Renal pelvis (tissue), 4 donors: ENCODE measurements around the gene C1orf122. TPM values are rescaled to one million over a fixed set of nuclear protein-coding genes. Genes with fewer than 3 reads are reported as not detected.

ENCODE experiments used
- DNase-seq: peaks from one replicate; pipeline ENCODE4 v3.0.0-alpha.2; 2013
- polyA plus RNA-seq, 3 donors: library from polyadenylated mRNA; unstranded; fragments of 120-200 nt; gene quantifications; one replicate each; pipeline ENCODE4 v1.2.1, GENCODE V29; 2013; ENCODE audit not compliant: insufficient read length in 3 of 3

The C1orf122 gene
- polyA plus RNA-seq, 3 donors, result 29.5 to 37.1 (median 36.7) TPM

DNA sequence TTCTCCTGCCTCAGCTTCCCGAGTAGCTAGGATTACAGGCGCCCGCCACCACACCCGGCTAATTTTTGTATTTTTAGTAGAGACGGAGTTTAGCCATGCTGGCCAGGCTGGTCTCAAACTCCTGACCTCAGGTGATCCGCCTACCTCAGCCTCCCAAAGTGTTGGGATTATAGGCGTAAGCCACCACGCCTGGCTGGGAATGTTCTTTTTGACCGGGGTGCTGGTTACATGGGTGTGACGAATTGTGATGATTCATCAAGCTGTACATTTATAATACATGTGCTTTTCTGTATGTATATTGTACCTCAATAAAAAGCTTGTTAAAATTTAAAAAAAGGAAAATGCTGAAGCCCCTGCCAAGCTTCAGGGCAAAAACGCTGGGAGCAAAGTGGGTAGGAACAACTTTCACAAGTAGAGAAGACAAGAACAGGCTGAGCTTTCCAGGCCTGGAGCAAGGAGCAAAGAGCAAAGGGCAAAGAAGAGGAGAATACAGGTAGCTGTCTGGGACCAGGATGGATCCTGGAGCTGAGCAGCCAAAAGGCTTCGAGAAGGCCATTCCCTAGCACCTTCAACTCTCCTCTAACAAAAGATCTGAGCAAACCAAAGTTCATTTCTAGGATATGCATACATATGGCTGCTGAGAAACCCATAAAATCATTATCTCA, 21.0 kb downstream of the C1orf122 start:
- no peak for DNase-seq

DNA sequence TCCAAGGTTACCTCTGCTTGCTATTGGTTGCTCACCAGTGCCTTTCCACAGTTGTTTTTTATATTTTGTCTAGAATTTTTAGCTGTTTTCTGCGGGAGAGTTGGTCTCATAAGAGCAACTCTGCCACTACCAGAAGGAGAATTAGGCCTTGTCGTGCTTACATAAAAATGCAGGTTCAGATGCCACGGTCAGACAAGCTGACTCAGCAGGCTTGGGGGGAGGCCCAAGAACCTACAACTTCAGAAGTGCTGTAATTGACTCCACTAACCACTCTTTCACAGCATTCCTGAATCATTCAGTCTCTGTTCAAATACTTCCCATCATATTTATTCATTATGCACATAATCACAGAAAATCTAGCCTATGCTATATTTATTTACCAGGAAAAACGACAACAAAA, 23.5 kb downstream of the C1orf122 start:
- DNase-seq, result no peak

DNA sequence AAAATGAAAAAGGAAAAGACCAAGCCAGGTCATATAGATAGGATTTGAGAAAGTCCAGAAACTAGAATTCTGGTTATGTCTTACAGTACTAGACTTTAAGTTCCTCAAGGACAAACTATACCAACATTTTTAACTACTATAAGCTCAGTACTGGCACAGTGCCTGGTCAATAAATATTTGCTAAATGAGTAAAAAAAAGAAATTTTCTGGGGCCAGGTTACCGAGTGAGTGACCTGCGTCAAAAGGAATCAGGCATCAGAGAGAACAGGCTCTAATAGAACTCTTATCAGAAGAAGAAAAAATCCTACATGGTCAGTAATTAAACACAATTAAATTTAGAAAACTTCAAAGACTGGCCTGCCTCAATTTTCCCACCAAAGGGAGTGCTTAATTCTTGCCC, 24.2 kb downstream of the C1orf122 start:
- DNase-seq, result no peak

DNA sequence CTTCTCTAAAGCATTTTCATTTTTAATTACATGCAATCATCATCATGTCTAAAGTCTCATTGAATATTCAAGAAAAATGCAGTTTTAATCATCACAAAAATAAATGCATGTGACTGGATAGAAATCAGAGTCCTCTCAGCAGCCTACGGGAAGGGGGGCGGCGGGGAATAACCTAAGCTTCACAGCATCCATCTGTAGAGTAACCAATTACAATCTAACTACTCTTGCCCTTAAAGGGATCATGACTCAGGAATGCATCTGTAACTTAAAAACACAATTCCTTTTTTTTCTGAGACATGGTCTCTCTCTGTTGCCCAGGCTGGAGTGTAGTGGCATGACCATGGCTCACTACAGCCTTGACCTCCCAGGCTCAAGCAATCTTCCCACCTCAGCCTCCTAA, 29.2 kb downstream of the C1orf122 start:
- no peak for DNase-seq

DNA sequence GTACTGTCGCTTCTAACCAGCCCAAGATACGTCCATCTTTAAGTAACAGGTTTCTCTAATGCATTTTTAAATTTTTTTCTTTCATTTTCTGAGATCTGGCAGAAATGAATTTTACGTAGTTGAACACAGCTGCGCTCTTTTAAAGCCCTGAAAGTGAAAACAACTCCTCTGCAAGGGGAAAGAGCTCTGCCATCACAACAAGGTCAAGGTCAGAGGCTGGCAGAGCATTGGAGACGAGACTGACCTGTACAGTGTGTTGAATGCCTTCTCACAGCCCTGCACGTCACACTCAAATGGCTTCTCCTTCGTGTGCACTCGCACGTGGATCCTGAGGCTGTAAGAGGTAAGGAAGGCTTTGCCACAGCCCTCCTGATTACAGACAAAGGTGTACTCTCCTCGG, 32.1 kb downstream of the C1orf122 start:
- no peak for DNase-seq

DNA sequence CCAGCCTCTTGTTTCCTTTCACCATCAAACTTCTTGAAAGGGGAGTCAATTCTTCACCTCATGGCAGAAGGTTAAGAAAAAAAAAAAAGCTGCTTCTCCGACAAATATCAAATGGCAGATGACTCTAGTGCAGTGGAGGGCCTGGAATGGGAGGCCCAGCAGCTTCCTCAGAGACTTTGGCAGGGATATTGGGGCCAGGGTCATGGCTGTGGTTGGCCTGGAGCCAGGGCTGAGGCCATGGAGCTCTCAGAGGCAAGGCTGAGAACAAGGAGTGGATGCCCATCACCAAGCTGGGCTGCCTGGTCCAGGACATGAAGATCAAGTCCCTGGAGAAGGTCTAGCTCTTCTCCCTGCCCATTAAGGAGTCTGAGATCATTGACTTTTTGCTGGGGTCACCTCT, 33.1 kb downstream of the C1orf122 start:
- DNase-seq, result no peak

DNA sequence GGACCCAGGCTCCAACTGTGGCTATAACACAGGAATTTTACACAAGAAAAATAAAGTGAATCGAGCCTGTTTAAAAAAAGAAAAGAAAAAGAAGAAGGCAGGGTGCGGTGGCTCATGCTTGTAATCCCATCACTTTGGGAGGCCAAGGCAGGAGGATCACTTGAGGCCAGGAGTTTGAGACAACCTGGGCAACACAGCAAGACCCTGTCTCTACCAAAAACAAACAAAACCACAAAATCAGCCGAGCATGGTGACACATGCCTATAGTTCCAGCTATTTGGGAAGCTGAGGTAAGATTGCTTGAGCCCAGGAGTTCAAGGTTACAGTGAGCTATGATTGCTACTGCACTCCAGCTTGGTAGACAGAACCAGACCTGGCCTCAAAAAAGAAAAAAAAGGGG, 34.1 kb downstream of the C1orf122 start:
- no peak for DNase-seq

DNA sequence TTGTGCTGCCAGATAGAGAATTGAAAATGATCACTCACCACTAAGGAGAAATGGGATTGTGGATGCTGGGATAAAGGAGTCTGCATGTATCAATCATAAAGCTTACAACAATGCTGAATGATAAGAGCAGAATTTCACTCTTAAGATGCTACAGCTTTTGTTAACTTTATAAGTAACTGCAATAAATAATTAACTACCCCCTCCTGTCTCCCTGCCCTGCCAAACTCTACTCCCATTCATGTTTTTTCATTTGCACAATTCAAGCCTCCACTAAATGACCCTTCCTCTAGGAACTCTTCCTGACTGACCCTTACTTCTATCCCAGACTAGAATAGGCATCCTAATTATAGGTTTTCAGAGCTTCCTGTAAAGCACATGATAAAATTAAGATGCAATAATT, 36.9 kb downstream of the C1orf122 start:
- no peak for DNase-seq

DNA sequence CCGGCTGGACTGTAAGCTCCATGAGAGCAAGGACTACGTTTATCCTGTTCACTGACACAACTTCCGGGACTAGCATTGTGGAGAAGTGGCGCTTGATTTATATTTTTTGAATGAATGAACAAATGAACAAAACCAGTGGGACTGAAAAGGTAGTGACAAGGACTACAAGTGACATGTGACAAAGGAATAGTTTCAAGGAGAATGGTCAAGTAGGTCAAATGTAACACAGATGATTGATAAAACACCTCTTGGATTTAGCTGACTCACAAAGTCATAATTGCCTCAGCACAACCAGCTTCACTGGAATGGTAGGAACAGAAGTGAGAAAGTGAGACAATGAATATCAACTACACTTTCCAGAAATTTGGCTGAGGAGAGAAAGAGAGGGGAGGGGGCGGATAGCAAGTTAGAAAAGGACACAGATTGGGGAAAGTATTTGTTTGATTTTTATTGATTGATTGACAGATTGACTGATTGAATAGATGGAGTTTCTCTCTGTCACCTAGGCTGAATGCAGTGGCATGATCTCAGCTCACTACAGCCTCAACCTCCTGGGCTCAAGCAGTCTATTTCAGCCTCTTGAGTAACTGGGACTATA, 37.6 kb downstream of the C1orf122 start:
- DNase-seq, result no peak

DNA sequence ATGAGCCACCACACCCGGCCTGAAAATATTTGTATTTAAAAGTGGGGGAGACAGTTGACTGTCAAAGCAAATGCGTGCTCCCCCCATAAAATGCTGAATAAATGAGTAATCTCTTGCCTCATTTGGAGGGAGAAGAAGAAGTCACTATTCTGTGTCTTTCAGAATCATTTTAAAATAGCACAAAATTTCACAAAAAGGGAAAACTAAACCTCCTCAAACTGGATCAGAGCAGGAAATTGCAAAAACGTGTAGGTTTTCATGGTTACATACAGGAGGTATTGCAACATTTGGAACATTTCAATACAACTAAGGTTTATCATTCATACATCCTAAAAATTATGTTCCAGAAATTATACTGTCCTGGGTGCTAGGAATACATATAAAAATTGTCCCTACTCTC, 38.2 kb downstream of the C1orf122 start:
- no peak for DNase-seq

DNA sequence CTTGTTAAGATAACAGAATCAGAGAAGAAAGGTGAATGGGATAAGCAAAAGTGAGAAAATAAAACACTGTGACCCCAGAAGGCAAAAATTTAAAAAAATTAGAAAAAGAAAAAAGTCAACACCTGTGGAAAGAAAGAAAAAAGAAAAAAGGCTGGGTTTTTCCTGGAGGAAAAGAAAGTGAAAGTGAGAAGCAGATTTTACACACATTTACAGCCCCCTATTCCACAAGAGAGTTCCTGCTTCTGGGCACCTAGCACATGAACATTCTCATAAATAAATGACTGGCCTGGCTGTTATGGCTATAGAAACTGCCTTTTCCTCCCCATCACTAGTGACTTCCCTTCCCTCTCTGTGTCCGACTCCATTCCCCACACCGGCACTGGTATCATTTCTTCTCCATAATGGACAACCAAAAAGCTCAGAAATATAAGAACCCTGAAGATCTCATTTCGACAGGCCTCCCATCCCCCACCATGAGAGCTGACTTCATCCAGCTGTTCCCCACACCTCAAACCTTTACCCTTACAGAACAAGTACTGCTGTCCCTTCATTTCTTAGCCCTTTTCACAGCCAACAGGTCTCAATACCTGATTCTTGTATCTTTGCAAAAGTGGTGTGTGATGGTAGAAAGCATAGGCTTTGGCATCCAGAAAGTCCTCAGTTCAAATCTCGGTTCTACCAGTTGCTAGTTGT, 39.2 kb downstream of the C1orf122 start:
- DNase-seq, result no peak

DNA sequence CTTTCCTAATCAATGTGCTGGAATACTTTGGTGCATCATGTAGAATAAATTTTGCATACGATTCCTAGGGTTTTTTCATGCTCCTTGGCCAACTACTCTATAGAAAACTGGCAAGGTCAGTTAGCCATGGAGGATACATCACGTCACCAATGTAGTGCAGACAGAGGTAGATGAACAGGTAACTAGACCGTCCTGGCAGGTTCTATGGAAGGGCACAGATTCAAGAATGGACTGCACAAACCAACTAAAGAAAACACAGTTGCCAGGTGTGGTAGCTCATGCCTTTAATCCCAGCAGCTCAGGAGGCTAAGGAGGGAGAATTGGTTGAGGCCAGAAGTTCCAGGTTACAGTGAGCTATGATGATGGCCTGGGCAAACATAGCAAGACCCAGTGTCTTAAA, 41.9 kb downstream of the C1orf122 start:
- DNase-seq, result no peak

DNA sequence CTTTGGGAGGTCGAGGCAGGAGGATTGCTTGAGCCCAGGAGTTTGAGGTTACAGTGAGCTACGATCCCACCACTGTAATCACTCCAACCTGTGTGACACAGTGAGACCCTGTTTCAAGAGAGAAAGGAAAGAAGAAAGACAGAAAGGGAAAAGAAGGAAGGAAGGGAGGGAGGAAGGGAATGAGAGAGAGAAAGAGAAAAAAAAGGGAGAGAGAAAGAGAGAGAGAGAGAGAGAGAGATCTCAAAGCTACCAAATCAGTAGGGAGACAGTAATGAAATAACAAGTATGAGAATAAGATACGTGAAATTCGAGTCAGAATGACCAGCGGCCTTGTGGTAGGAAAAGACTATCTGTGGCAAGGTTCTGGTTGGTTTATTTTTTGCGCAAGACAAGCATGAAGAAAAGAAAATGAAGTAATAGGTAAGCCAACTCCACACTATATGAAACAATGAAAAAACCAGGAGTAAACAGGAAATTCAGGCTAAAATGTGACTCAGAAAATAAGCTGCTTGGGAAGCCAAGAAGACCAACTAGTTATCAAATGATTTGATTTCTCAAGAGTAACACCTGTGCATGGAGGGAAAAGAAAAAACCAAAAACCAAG, 42.9 kb downstream of the C1orf122 start:
- no peak for DNase-seq

DNA sequence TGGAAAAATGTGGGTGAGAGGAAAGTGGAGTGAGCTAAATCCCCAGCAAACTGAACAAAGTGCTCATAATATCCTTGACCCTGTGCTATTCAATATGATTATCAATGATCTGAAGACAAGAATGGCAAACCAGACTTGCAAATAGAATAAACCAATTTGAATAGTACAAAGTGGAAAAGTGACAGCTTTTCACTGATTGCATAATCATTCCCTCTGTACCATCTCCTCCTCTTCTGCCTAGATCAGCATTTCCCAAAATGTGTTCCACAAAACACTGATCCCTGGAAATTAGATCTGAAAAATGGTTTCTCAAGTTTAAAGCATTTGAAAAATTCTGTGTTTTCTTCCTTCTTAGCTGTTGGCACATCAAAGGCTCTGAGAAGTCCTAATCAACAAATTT, 43.7 kb downstream of the C1orf122 start:
- DNase-seq, result no peak

DNA sequence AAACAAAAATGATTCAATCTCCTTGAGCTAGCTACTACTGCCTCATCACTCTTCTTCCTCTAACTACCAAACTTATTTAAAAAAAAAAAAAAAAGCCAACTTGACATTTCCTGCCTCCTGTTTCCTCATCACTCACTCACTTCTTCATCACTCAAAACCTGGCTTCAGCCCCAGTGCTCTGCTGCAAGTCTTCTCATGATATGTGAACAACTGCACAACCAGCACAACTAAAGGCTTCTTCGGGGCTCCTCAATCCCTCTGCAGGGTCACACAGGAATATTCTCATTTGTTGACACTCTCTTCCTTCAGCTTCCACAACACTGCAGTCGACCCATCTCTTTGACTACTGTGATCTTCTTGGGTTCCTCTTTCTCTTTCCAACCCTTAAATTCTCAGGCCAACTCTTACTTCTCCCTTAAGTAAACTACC, 44.2 kb downstream of the C1orf122 start:
- DNase-seq, result no peak

DNA sequence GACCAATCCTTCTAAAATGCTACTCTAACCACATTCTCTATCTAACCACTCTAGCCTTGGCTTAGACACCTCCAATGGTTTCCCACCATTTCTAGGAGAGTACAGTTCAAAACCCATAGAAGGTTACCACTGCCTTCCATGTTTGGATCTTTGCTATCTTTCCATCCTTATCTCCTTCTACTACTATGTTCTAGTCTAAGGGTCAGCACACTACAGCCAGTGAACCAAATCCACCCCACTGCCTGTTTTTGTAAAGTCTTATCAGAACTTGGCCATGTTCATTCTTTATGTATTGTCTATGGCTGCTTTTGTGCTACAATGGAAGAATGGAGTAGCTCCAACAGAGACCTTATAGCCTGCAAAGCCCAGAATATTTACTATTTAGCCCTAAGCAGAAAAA, 45.6 kb downstream of the C1orf122 start:
- DNase-seq, result no peak

DNA sequence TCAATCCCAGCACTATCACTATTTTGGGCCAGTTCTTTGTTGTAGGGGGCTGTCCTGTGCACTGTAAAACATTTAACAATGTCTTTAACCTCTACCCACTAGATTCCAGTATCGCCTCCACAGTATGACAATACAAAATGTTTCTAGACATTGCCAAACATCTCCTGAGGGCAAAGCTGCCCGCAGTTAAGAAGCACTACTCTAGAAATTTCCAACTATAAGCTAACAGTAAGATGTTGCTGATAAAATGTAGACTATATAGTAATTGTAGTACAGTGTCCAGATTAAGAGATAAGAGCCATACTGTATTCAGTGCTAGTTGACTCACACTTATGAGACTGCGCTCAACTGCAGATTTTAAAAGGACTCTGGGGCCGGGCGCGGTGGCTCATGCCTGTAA, 46.8 kb downstream of the C1orf122 start:
- DNase-seq, result no peak

Other genes starting within 250 kb of the C1orf122 start
- gene GNL2, start 211.9 kb upstream of the C1orf122 start, polyA plus RNA-seq, result 10 to 100 TPM; 65.3 to 82.5 (median 74.4) TPM
- 1 to 10 TPM; 6.3 to 8.3 (median 7.9) TPM for gene RSPO1, start 172.9 kb upstream of the C1orf122 start, polyA plus RNA-seq
- gene CDCA8, start 115.3 kb upstream of the C1orf122 start, polyA plus RNA-seq, result 10 to 100 TPM; 16.0 to 21.4 (median 19.2) TPM
- under 1 TPM; 0.12 to 0.24 (median 0.13) TPM for gene EPHA10, start 42.7 kb upstream of the C1orf122 start, polyA plus RNA-seq
- 1 to 10 TPM; 4.0 to 4.9 (median 4.4) TPM for gene MANEAL, start 13.9 kb upstream of the C1orf122 start, polyA plus RNA-seq
- gene YRDC, start 418 bp downstream of the C1orf122 start, polyA plus RNA-seq, result 10 to 100 TPM; 11.5 to 14.0 (median 12.2) TPM
- gene MTF1, start 51.8 kb downstream of the C1orf122 start, polyA plus RNA-seq, result 1 to 10 TPM; 7.0 to 8.9 (median 8.4) TPM
- gene INPP5B, start 139.3 kb downstream of the C1orf122 start, polyA plus RNA-seq, result 10 to 100 TPM; 18.8 to 28.4 (median 20.6) TPM
- gene SF3A3, start 182.2 kb downstream of the C1orf122 start, polyA plus RNA-seq, result 100 to 1,000 TPM in 2 of 3 donors, 10 to 100 TPM in 1; 94.5 to 106 (median 102) TPM
- gene FHL3, start 197.7 kb downstream of the C1orf122 start, polyA plus RNA-seq, result 10 to 100 TPM; 16.9 to 22.7 (median 19.6) TPM
- 10 to 100 TPM; 35.6 to 39.4 (median 36.6) TPM for gene UTP11, start 204.9 kb downstream of the C1orf122 start, polyA plus RNA-seq
- 1 to 10 TPM in 2 of 3 donors, under 1 TPM in 1; 0.71 to 1.7 (median 1.0) TPM for gene POU3F1, start 239.0 kb downstream of the C1orf122 start, polyA plus RNA-seq